ENCODE measurements around the gene ATP1A2.

DNA sequence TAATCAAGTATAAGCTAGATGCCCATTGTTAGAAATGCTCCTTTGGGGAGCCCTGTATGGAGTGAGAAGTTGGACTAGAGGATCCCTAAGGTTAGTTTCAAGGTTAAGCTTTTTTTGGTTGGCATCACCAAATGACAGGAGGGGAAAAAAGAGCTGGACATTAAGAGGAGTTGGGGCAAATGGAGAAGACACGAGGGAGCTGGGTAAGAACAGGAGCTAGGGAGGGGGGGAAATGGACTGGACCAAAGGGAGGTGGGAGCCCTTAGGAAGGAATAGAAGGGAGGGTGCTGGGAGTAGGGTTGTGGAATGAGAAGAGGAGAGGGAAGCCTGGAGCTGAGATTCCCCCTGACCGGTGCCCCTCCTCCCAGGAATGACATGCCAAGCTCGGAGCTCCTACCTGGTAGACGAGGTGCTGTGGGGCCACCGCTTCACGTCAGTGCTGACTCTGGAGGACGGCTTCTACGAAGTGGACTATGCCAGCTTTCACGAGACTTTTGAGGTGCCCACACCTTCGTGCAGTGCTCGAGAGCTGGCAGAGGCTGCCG is 28.4 kb upstream of the ATP1A2 start:
- TF ChIP-seq, protein P1, sequence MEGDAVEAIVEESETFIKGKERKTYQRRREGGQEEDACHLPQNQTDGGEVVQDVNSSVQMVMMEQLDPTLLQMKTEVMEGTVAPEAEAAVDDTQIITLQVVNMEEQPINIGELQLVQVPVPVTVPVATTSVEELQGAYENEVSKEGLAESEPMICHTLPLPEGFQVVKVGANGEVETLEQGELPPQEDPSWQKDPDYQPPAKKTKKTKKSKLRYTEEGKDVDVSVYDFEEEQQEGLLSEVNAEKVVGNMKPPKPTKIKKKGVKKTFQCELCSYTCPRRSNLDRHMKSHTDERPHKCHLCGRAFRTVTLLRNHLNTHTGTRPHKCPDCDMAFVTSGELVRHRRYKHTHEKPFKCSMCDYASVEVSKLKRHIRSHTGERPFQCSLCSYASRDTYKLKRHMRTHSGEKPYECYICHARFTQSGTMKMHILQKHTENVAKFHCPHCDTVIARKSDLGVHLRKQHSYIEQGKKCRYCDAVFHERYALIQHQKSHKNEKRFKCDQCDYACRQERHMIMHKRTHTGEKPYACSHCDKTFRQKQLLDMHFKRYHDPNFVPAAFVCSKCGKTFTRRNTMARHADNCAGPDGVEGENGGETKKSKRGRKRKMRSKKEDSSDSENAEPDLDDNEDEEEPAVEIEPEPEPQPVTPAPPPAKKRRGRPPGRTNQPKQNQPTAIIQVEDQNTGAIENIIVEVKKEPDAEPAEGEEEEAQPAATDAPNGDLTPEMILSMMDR (IDR thresholded peaks at IDR 0.05; ENCODE audit: low read depth, low read length, missing input control): no peak
- TF ChIP-seq HNF4A (conservative IDR thresholded peaks at IDR 0.05) (no peak), SP1 (IDR thresholded peaks at IDR 0.05) (no peak)
